A549 (cell line): ENCODE data around the gene SIGLEC9.

Experiments used
- JUN ChIP-seq, 2 experiments: fragments of >200 bp; sonication (Bioruptor Twin); formaldehyde crosslinking; IDR thresholded peaks; 2 replicates in 1 of 2; 3 replicates in 1 of 2; pipeline ENCODE4 v1.6.1; 2016 to 2017
- MAZ ChIP-seq: fragments of 150-350 bp; IDR thresholded peaks from 2 replicates; pipeline ENCODE4 v1.6.1; 2014; ENCODE audit warnings: antibody characterized with exemption, low read depth, low read length, borderline replicate concordance
- NFE2L2 ChIP-seq: fragments of 150-350 bp; conservative IDR thresholded peaks from 2 replicates; pipeline ENCODE4 v1.6.1; 2014; ENCODE audit warnings: low read length
- RFX5 ChIP-seq: fragments of 450-650 bp; IDR thresholded peaks from 2 replicates; pipeline ENCODE4 v1.7.1; 2014; ENCODE audit warnings: antibody characterized with exemption, mild to moderate bottlenecking, moderate library complexity
- TF ChIP-seq, protein P1 (sequence below): fragments of >200 bp; sonication (Bioruptor Twin); formaldehyde crosslinking; IDR thresholded peaks from 3 replicates; pipeline ENCODE4 v1.5.1; 2016

DNA sequence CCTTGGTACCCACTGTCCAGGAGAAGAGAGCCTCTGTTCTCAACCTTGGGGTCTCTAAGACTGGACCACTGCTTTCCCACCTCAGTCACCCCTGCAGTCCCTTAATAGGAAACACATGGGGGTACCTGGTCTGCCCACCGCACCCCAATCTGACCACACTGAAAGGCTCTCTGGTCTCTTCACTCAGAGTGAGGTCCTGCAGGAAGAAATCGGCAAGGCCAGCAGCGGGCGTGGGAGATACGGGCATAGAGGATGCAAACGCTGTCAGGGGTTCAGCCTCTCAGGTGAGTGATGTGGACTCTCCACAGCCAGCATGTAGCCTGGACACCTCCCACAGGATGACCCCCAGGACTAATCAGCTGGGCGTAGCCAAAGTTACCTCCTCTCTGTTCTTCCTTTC is 3.5 kb downstream of the SIGLEC9 start:
- TF ChIP-seq NFE2L2 (no peak), JUN (IDR thresholded peaks at IDR 0.05) (no peak), RFX5 (no peak), MAZ (no peak)
- TF ChIP-seq, protein P1, sequence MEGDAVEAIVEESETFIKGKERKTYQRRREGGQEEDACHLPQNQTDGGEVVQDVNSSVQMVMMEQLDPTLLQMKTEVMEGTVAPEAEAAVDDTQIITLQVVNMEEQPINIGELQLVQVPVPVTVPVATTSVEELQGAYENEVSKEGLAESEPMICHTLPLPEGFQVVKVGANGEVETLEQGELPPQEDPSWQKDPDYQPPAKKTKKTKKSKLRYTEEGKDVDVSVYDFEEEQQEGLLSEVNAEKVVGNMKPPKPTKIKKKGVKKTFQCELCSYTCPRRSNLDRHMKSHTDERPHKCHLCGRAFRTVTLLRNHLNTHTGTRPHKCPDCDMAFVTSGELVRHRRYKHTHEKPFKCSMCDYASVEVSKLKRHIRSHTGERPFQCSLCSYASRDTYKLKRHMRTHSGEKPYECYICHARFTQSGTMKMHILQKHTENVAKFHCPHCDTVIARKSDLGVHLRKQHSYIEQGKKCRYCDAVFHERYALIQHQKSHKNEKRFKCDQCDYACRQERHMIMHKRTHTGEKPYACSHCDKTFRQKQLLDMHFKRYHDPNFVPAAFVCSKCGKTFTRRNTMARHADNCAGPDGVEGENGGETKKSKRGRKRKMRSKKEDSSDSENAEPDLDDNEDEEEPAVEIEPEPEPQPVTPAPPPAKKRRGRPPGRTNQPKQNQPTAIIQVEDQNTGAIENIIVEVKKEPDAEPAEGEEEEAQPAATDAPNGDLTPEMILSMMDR, result no peak
